HCT116 (cell line): Measurements from ENCODE around the gene MYO10.

Source experiments
- ATF3 ChIP-seq: IDR thresholded peaks from 2 replicates; pipeline ENCODE4 v1.6.1; 2012
- EGR1 ChIP-seq: IDR thresholded peaks from 2 replicates; pipeline ENCODE4 v1.6.1; 2012; ENCODE audit warnings: low read depth
- ELF1 ChIP-seq: IDR thresholded peaks from 2 replicates; pipeline ENCODE4 v1.6.1; 2012; ENCODE audit warnings: low read depth, borderline replicate concordance
- EZH2phosphoT487 ChIP-seq: fragments of 200-600 bp; IDR thresholded peaks from 2 replicates; pipeline ENCODE4 v1.6.1; 2018; ENCODE audit warnings: antibody characterized with exemption, borderline replicate concordance
- MAX ChIP-seq: IDR thresholded peaks from 2 replicates; pipeline ENCODE4 v1.6.1; 2012
- POLR2A ChIP-seq: IDR thresholded peaks from 2 replicates; pipeline ENCODE4 v1.7.0; 2011; ENCODE audit warnings: borderline replicate concordance; ENCODE audit not compliant: insufficient read depth, insufficient read length; ENCODE audit errors: extremely low read depth
- POLR2AphosphoS5 ChIP-seq: IDR thresholded peaks from 2 replicates; pipeline ENCODE4 v1.6.1; 2011; ENCODE audit warnings: mild to moderate bottlenecking, low read depth, low read length, moderate library complexity
- SP1 ChIP-seq: IDR thresholded peaks from 2 replicates; pipeline ENCODE4 v1.6.1; 2012; ENCODE audit warnings: low read depth
- YY1 ChIP-seq: IDR thresholded peaks from 2 replicates; pipeline ENCODE4 v1.6.1; 2011; ENCODE audit warnings: low read length, low read depth, moderate library complexity, mild to moderate bottlenecking; ENCODE audit not compliant: insufficient replicate concordance; ENCODE audit errors: extremely low read depth
- TF ChIP-seq, protein P1 (sequence below), 3 experiments: fragments of 200-600 bp in 1 of 3; sonication (generic) in 1 of 3; IDR thresholded peaks in 2 of 3; conservative IDR thresholded peaks in 1 of 3; 2 replicates each; pipeline ENCODE4 v1.5.1; 2012 to 2017; ENCODE audit warnings: low read depth in 2 of 3, low read length in 2 of 3, antibody characterized with exemption in 1 of 3, borderline replicate concordance in 1 of 3, control low read depth in 1 of 3, mild to moderate bottlenecking in 1 of 3, mixed read lengths in 1 of 3, mixed run types in 1 of 3, moderate library complexity in 1 of 3; ENCODE audit not compliant: insufficient read depth in 1 of 3

DNA sequence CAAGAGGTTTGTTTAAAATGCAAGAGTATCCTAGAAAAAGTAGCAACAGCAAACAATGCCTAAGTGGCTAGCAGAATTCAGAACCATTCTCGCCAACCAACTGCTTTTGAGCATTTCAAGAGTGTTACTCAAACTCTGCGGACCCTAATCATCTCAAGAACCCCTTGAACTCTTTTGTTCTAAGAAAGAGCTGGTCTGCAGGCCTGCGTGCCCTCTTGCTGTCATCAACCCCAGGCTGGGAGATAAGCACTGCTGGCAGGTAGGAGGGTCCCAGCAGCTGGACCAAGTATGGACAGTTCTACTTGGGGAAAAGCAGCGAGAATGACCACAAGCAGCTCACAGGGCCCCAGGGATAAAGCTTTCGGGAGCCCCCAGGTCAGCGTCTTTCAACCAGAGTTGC lies 38.3 kb downstream of the MYO10 start:
- no peak for TF ChIP-seq MAX
- TF ChIP-seq, protein P1, sequence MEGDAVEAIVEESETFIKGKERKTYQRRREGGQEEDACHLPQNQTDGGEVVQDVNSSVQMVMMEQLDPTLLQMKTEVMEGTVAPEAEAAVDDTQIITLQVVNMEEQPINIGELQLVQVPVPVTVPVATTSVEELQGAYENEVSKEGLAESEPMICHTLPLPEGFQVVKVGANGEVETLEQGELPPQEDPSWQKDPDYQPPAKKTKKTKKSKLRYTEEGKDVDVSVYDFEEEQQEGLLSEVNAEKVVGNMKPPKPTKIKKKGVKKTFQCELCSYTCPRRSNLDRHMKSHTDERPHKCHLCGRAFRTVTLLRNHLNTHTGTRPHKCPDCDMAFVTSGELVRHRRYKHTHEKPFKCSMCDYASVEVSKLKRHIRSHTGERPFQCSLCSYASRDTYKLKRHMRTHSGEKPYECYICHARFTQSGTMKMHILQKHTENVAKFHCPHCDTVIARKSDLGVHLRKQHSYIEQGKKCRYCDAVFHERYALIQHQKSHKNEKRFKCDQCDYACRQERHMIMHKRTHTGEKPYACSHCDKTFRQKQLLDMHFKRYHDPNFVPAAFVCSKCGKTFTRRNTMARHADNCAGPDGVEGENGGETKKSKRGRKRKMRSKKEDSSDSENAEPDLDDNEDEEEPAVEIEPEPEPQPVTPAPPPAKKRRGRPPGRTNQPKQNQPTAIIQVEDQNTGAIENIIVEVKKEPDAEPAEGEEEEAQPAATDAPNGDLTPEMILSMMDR (IDR thresholded peaks at IDR 0.05 in 2 of 3, conservative IDR thresholded peaks at IDR 0.05 in 1 of 3; ENCODE audit: borderline replicate concordance in 1 of 3, insufficient read depth in 1 of 3, low read depth in 2 of 3, low read length in 2 of 3), result no peak
- no peak for TF ChIP-seq YY1
- TF ChIP-seq POLR2AphosphoS5, result no peak
- TF ChIP-seq EGR1, result no peak
- no peak for TF ChIP-seq EZH2phosphoT487
- TF ChIP-seq ELF1, result no peak
- TF ChIP-seq ATF3, result no peak
- no peak for TF ChIP-seq SP1
- TF ChIP-seq POLR2A, result no peak
